Dendritic cell treated with granulocyte-macrophage colony-stimulating factor and Interleukin-4, amounts not matched to agents 40 ng/mL and 50 ng/mL, for 4 days (primary cell): ENCODE measurements around the gene AFG1L.
"Not testable (repeated sequence)": the region's sequence is repeated elsewhere in the genome, so short reads cannot be mapped to it uniquely, and the experiment has no call there.

Source experiments
- H3K27ac Mint-ChIP-seq: one replicate; pipeline ENCODE4 v1.8.0; 2022; ENCODE audit warnings: mild to moderate bottlenecking, mixed read lengths
- H3K27me3 Mint-ChIP-seq: one replicate; pipeline ENCODE4 v1.8.0; 2022; ENCODE audit warnings: mild to moderate bottlenecking, mixed read lengths
- H3K36me3 Mint-ChIP-seq: one replicate; pipeline ENCODE4 v1.8.0; 2022; ENCODE audit warnings: low read depth, mixed read lengths
- H3K4me1 Mint-ChIP-seq: one replicate; pipeline ENCODE4 v1.8.0; 2022; ENCODE audit warnings: low read depth, mixed read lengths
- H3K4me3 Mint-ChIP-seq: one replicate; pipeline ENCODE4 v1.8.0; 2022; ENCODE audit warnings: mild to moderate bottlenecking, moderate library complexity, mixed read lengths
- H3K9me3 Mint-ChIP-seq: one replicate; pipeline ENCODE4 v1.8.0; 2022; ENCODE audit warnings: mixed read lengths
- intact Hi-C: fragments of 100-400 bp; cut with micrococcal nuclease; formaldehyde crosslinking; loops from one replicate; pipeline ENCODE4 v1.15.0; 2022

The AFG1L gene

GRCh38 chr6:108366236-108366635, 71.4 kb downstream of the AFG1L start:
- no peaks in the 10 kb centered on the region for H3K9me3 Mint-ChIP-seq
- intact Hi-C loops, result loop anchor here (10.0 kb wide), 1 partner anchor 161 kb away; no protein-coding TSS in a partner anchor
- no peak overlapping the region for H3K4me3 Mint-ChIP-seq
- H3K27me3 Mint-ChIP-seq, result no peaks in the 10 kb centered on the region
- H3K36me3 Mint-ChIP-seq, result no peaks in the 10 kb centered on the region
- no peak overlapping the region for H3K27ac Mint-ChIP-seq
- peaks cover 6% of the 10 kb centered on the region for H3K4me1 Mint-ChIP-seq

- H3K9me3 Mint-ChIP-seq, result no peaks in the 10 kb centered on the region
- H3K27ac Mint-ChIP-seq, result no peak overlapping the region
- H3K36me3 Mint-ChIP-seq, result peaks cover 8% of the 10 kb centered on the region
- H3K4me1 Mint-ChIP-seq, result no peaks in the 10 kb centered on the region
- no peak overlapping the region for H3K4me3 Mint-ChIP-seq
- H3K27me3 Mint-ChIP-seq, result no peaks in the 10 kb centered on the region
- intact Hi-C loops, result loop anchor here (10.0 kb wide), 1 partner anchor 164 kb away; no protein-coding TSS in a partner anchor
Measured at GRCh38 chr6:108368431-108369030, 73.7 kb downstream of the AFG1L start.

GRCh38 chr6:108380876-108381275, 86.0 kb downstream of the AFG1L start:
- H3K36me3 Mint-ChIP-seq, result peaks cover 46% of the 10 kb centered on the region
- intact Hi-C loops, result no loop called here
- no peak overlapping the region for H3K4me3 Mint-ChIP-seq
- no peaks in the 10 kb centered on the region for H3K4me1 Mint-ChIP-seq
- H3K9me3 Mint-ChIP-seq, result peaks cover 5% of the 10 kb centered on the region
- H3K27ac Mint-ChIP-seq, result no peak overlapping the region
- no peaks in the 10 kb centered on the region for H3K27me3 Mint-ChIP-seq

GRCh38 chr6:108383981-108384380, 89.1 kb downstream of the AFG1L start:
- intact Hi-C loops, result no loop called here
- H3K4me1 Mint-ChIP-seq, result no peaks in the 10 kb centered on the region
- H3K36me3 Mint-ChIP-seq, result peaks cover 23% of the 10 kb centered on the region
- H3K4me3 Mint-ChIP-seq, result no peak overlapping the region
- H3K9me3 Mint-ChIP-seq, result no peaks in the 10 kb centered on the region
- H3K27ac Mint-ChIP-seq, result no peak overlapping the region
- no peaks in the 10 kb centered on the region for H3K27me3 Mint-ChIP-seq

- H3K27ac Mint-ChIP-seq, H3K27me3 Mint-ChIP-seq, intact Hi-C loops, H3K4me1 Mint-ChIP-seq, H3K9me3 Mint-ChIP-seq, H3K4me3 Mint-ChIP-seq: not testable (repeated sequence)
- H3K36me3 Mint-ChIP-seq, result peaks cover 12% of the 10 kb centered on the region
Measured at GRCh38 chr6:108389190-108389589, 94.3 kb downstream of the AFG1L start.

- H3K4me3 Mint-ChIP-seq, result no peak overlapping the region
- no peaks in the 10 kb centered on the region for H3K27me3 Mint-ChIP-seq
- H3K4me1 Mint-ChIP-seq, result peaks cover 5% of the 10 kb centered on the region
- intact Hi-C loops, result no loop called here
- H3K27ac Mint-ChIP-seq, result no peak overlapping the region
- no peaks in the 10 kb centered on the region for H3K9me3 Mint-ChIP-seq
- peaks cover 5% of the 10 kb centered on the region for H3K36me3 Mint-ChIP-seq
Measured at GRCh38 chr6:108395297-108395696, 100.4 kb downstream of the AFG1L start.

- intact Hi-C loops, result no loop called here
- no peaks in the 10 kb centered on the region for H3K9me3 Mint-ChIP-seq
- no peak overlapping the region for H3K27ac Mint-ChIP-seq
- H3K36me3 Mint-ChIP-seq, result no peaks in the 10 kb centered on the region
- no peaks in the 10 kb centered on the region for H3K4me1 Mint-ChIP-seq
- no peak overlapping the region for H3K4me3 Mint-ChIP-seq
- no peaks in the 10 kb centered on the region for H3K27me3 Mint-ChIP-seq
Measured at GRCh38 chr6:108403236-108403635, 108.4 kb downstream of the AFG1L start.

- no peak overlapping the region for H3K27ac Mint-ChIP-seq
- H3K36me3 Mint-ChIP-seq, result peaks cover 30% of the 10 kb centered on the region
- intact Hi-C loops, result no loop called here
- H3K4me3 Mint-ChIP-seq, result no peak overlapping the region
- H3K9me3 Mint-ChIP-seq, result peaks cover 12% of the 10 kb centered on the region
- no peaks in the 10 kb centered on the region for H3K27me3 Mint-ChIP-seq
- H3K4me1 Mint-ChIP-seq, result no peaks in the 10 kb centered on the region
Measured at GRCh38 chr6:108406943-108407342, 112.1 kb downstream of the AFG1L start.

- Mint-ChIP-seq H3K4me1 (no peaks in the 10 kb centered on the region), H3K27ac (no peak overlapping the region), H3K9me3 (peaks cover 24% of the 10 kb centered on the region), H3K4me3 (no peak overlapping the region), H3K36me3 (peaks cover 34% of the 10 kb centered on the region), H3K27me3 (no peaks in the 10 kb centered on the region)
- intact Hi-C loops, result no loop called here
Measured at GRCh38 chr6:108407904-108408827, 113.3 kb downstream of the AFG1L start.

GRCh38 chr6:108408861-108409260, 114.0 kb downstream of the AFG1L start:
- Mint-ChIP-seq H3K4me3 (no peak overlapping the region), H3K27me3 (no peaks in the 10 kb centered on the region), H3K27ac (no peak overlapping the region), H3K9me3 (peaks cover 31% of the 10 kb centered on the region), H3K36me3 (peaks cover 34% of the 10 kb centered on the region), H3K4me1 (no peaks in the 10 kb centered on the region)
- intact Hi-C loops, result no loop called here

- peaks cover 11% of the 10 kb centered on the region for H3K36me3 Mint-ChIP-seq
- H3K4me1 Mint-ChIP-seq, H3K4me3 Mint-ChIP-seq, intact Hi-C loops, H3K27me3 Mint-ChIP-seq, H3K27ac Mint-ChIP-seq: not testable (repeated sequence)
- H3K9me3 Mint-ChIP-seq, result peaks cover 40% of the 10 kb centered on the region
Measured at GRCh38 chr6:108416047-108416833, 121.4 kb downstream of the AFG1L start.

- Mint-ChIP-seq H3K27me3 (no peaks in the 10 kb centered on the region), H3K27ac (no peak overlapping the region), H3K4me1 (no peaks in the 10 kb centered on the region), H3K9me3 (peaks cover 32% of the 10 kb centered on the region), H3K4me3 (no peak overlapping the region), H3K36me3 (peaks cover 4% of the 10 kb centered on the region)
- intact Hi-C loops, result no loop called here
Measured at GRCh38 chr6:108417027-108417426, 122.2 kb downstream of the AFG1L start.

GRCh38 chr6:108419474-108419873, 124.6 kb downstream of the AFG1L start:
- no peak overlapping the region for H3K27ac Mint-ChIP-seq

More at GRCh38 chr6:108419474-108419873, 124.6 kb downstream of the AFG1L start:
- H3K36me3 Mint-ChIP-seq, result no peaks in the 10 kb centered on the region
- peaks cover 8% of the 10 kb centered on the region for H3K9me3 Mint-ChIP-seq
- no peaks in the 10 kb centered on the region for H3K27me3 Mint-ChIP-seq
- no peaks in the 10 kb centered on the region for H3K4me1 Mint-ChIP-seq
- intact Hi-C loops, result no loop called here
- H3K4me3 Mint-ChIP-seq, result no peak overlapping the region
